ENCODE measurements around the gene CRX.
"Not testable (repeated sequence)": the region's sequence is repeated elsewhere in the genome, so short reads cannot be mapped to it uniquely, and the experiment has no call there.

Gene CRX

GRCh38 chr19:47798904-47799266, 22.9 kb upstream of the CRX start:
- Histone ChIP-seq H3K27ac (ENCODE audit: poor library complexity, severe bottlenecking) (no peak overlapping the region), H3K9me3 (ENCODE audit: severe bottlenecking) (no peaks in the 10 kb centered on the region), H3K4me3 (ENCODE audit: severe bottlenecking) (no peak overlapping the region), H3K27me3 (ENCODE audit: insufficient read depth, poor library complexity, severe bottlenecking) (no peaks in the 10 kb centered on the region), H3K4me1 (ENCODE audit: insufficient read depth, poor library complexity, severe bottlenecking) (no peaks in the 10 kb centered on the region), H3K36me3 (ENCODE audit: low read depth) (no peaks in the 10 kb centered on the region)
- no peak for TF ChIP-seq CTCF (IDR thresholded peaks at IDR 0.05; ENCODE audit: poor library complexity, severe bottlenecking)
- DNase-seq (ENCODE audit: low spot score) = no peak
- no peak for ATAC-seq (ENCODE audit: low read depth)

GRCh38 chr19:47801270-47801669, 20.5 kb upstream of the CRX start:
- Histone ChIP-seq H3K9me3 (ENCODE audit: severe bottlenecking) (no peaks in the 10 kb centered on the region), H3K27me3 (ENCODE audit: insufficient read depth, poor library complexity, severe bottlenecking) (no peaks in the 10 kb centered on the region), H3K4me3 (ENCODE audit: severe bottlenecking) (no peak overlapping the region), H3K27ac (ENCODE audit: poor library complexity, severe bottlenecking) (no peak overlapping the region), H3K36me3 (ENCODE audit: low read depth) (no peaks in the 10 kb centered on the region), H3K4me1 (ENCODE audit: insufficient read depth, poor library complexity, severe bottlenecking) (no peaks in the 10 kb centered on the region)
- no peak for DNase-seq (ENCODE audit: low spot score)
- ATAC-seq (ENCODE audit: low read depth) = no peak
- TF ChIP-seq CTCF (IDR thresholded peaks at IDR 0.05; ENCODE audit: poor library complexity, severe bottlenecking) = no peak

GRCh38 chr19:47802521-47803043, 19.2 kb upstream of the CRX start:
- ATAC-seq (ENCODE audit: low read depth) = no peak
- Histone ChIP-seq H3K4me1 (ENCODE audit: insufficient read depth, poor library complexity, severe bottlenecking) (no peaks in the 10 kb centered on the region), H3K4me3 (ENCODE audit: severe bottlenecking) (no peak overlapping the region), H3K9me3 (ENCODE audit: severe bottlenecking) (no peaks in the 10 kb centered on the region), H3K36me3 (ENCODE audit: low read depth) (no peaks in the 10 kb centered on the region), H3K27me3 (ENCODE audit: insufficient read depth, poor library complexity, severe bottlenecking) (no peaks in the 10 kb centered on the region), H3K27ac (ENCODE audit: poor library complexity, severe bottlenecking) (no peak overlapping the region)
- no peak for DNase-seq (ENCODE audit: low spot score)
- no peak for TF ChIP-seq CTCF (IDR thresholded peaks at IDR 0.05; ENCODE audit: poor library complexity, severe bottlenecking)

- not testable (repeated sequence) for H3K4me3 ChIP-seq (ENCODE audit: severe bottlenecking); ATAC-seq (ENCODE audit: low read depth); H3K4me1 ChIP-seq (ENCODE audit: insufficient read depth, poor library complexity, severe bottlenecking); DNase-seq (ENCODE audit: low spot score); H3K36me3 ChIP-seq (ENCODE audit: low read depth); H3K27me3 ChIP-seq (ENCODE audit: insufficient read depth, poor library complexity, severe bottlenecking); H3K9me3 ChIP-seq (ENCODE audit: severe bottlenecking); H3K27ac ChIP-seq (ENCODE audit: poor library complexity, severe bottlenecking)
Observed at GRCh38 chr19:47803148-47803547, 18.6 kb upstream of the CRX start.

- H3K9me3 ChIP-seq (ENCODE audit: severe bottlenecking); H3K4me3 ChIP-seq (ENCODE audit: severe bottlenecking); H3K27me3 ChIP-seq (ENCODE audit: insufficient read depth, poor library complexity, severe bottlenecking); H3K36me3 ChIP-seq (ENCODE audit: low read depth); DNase-seq (ENCODE audit: low spot score); H3K4me1 ChIP-seq (ENCODE audit: insufficient read depth, poor library complexity, severe bottlenecking); H3K27ac ChIP-seq (ENCODE audit: poor library complexity, severe bottlenecking): not testable (repeated sequence)
- ATAC-seq (ENCODE audit: low read depth) = 0 out of 3 replicates have a peak, but pooled peaks have one; percentile 12
Observed at GRCh38 chr19:47803671-47804070, 18.1 kb upstream of the CRX start.

GRCh38 chr19:47804451-47804850, 17.3 kb upstream of the CRX start, which contains the start of gene TPRX1:
TPRX1 (minus strand) TSS chr19:47804551; CDS start chr19:47804539, 12 bp downstream.
- not testable (repeated sequence) for H3K9me3 ChIP-seq (ENCODE audit: severe bottlenecking); DNase-seq (ENCODE audit: low spot score); H3K27me3 ChIP-seq (ENCODE audit: insufficient read depth, poor library complexity, severe bottlenecking); H3K4me3 ChIP-seq (ENCODE audit: severe bottlenecking); H3K4me1 ChIP-seq (ENCODE audit: insufficient read depth, poor library complexity, severe bottlenecking); ATAC-seq (ENCODE audit: low read depth); H3K27ac ChIP-seq (ENCODE audit: poor library complexity, severe bottlenecking); H3K36me3 ChIP-seq (ENCODE audit: low read depth)
